GM12873 (cell line): ENCODE data around the gene GAL3ST1.

ENCODE experiments used
- TF ChIP-seq, protein P1 (sequence below): IDR thresholded peaks from 2 replicates; pipeline ENCODE4 v1.5.1; 2012; ENCODE audit warnings: low read depth, mild to moderate bottlenecking, moderate library complexity, low read length, control low read depth; ENCODE audit not compliant: insufficient read depth; ENCODE audit errors: missing control alignments

The GAL3ST1 gene

DNA sequence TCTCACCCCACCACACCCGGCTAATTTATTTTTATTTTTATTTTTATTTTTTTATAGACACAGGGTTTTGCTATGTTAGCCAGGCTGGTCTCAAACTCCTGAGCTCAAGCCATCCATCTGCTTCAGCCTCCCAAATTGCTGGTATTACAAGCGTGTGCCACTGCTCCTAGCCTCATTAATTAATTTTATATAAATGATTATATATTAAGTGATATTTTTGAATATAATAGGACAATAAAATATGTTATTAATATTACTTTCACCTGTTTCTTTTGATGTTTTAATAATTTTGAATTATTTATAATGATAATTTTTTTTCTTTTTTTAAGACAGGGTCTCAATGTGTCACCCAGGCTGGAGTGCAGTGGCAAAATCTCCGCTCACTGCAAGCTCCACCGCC, 66.8 kb downstream of the GAL3ST1 start:
- TF ChIP-seq, protein P1, sequence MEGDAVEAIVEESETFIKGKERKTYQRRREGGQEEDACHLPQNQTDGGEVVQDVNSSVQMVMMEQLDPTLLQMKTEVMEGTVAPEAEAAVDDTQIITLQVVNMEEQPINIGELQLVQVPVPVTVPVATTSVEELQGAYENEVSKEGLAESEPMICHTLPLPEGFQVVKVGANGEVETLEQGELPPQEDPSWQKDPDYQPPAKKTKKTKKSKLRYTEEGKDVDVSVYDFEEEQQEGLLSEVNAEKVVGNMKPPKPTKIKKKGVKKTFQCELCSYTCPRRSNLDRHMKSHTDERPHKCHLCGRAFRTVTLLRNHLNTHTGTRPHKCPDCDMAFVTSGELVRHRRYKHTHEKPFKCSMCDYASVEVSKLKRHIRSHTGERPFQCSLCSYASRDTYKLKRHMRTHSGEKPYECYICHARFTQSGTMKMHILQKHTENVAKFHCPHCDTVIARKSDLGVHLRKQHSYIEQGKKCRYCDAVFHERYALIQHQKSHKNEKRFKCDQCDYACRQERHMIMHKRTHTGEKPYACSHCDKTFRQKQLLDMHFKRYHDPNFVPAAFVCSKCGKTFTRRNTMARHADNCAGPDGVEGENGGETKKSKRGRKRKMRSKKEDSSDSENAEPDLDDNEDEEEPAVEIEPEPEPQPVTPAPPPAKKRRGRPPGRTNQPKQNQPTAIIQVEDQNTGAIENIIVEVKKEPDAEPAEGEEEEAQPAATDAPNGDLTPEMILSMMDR = no peak

DNA sequence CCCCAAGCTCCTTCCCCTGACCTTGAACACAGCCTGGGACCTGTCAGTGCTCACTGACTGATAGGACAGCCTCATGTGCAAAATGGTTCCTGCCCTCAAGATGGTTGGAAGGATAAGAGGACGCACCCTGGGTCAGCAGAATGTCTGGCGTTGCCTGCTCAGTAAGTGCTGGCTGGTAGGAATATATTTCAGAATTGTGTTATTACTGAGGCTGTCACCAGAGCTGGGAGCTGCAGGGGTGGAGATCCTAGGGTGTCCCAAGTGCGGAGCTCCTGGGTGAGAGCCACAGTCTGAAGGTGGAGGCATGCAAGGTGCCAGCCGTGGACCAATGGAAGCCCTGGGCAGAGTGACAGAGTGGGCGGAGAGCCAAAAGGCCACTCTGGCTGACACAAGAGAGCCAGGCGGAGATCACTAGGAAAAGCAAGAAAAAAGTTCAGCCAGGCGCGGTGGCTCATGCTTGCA, 67.9 kb downstream of the GAL3ST1 start:
- TF ChIP-seq, protein P1 = no peak
